Measurements from ENCODE around the gene DENND4B. TPM values are rescaled to one million over a fixed set of nuclear protein-coding genes. Genes with fewer than 3 reads are reported as not detected.
"Not testable (repeated sequence)": the region's sequence is repeated elsewhere in the genome, so short reads cannot be mapped to it uniquely, and the experiment has no call there.

DENND4B gene
- total and polyA plus RNA-seq, 12 donors = 8.9 to 110 (median 36.7) TPM

GRCh38 chr1:153985941-153986761, 39.6 kb upstream of the DENND4B start, which contains the start of gene RAB13:
TSS of gene RAB13 (minus strand) at chr1:153986339. CDS start at chr1:153986236, 103 bp downstream.
- Histone ChIP-seq H3K9me3 (replicated peaks in 1 of 3) (no peaks in the 10 kb centered on the region), H3K4me1 (replicated peaks in 1 of 2) (peaks cover 15 to 29% of the 10 kb centered on the region in 2 donors), H3K4me3 (peak within 1 kb of the TSS in 3 of 4 donors; percentile 53 to 84 (median 70)), H3K36me3 (replicated peaks in 1 of 2) (peaks cover 0 to 11% of the 10 kb centered on the region in 2 donors), H3K27me3 (no peaks in the 10 kb centered on the region), H3K27ac (peak within 1 kb of the TSS; percentile 67 to 90 (median 88))
- DNase-seq = peak; percentile 87 to 92 (median 89)
- WGBS, 4 donors = 0 to 6% (median 1%) methylated on average over 13 to 31 of the region's 32 CpGs
- intact Hi-C loops (cut with DNase I) = loop anchor here (5.0 to 10.0 kb wide), 2 partner anchors 189 to 301 kb away; no protein-coding TSS in a partner anchor
- TF ChIP-seq, protein P1, sequence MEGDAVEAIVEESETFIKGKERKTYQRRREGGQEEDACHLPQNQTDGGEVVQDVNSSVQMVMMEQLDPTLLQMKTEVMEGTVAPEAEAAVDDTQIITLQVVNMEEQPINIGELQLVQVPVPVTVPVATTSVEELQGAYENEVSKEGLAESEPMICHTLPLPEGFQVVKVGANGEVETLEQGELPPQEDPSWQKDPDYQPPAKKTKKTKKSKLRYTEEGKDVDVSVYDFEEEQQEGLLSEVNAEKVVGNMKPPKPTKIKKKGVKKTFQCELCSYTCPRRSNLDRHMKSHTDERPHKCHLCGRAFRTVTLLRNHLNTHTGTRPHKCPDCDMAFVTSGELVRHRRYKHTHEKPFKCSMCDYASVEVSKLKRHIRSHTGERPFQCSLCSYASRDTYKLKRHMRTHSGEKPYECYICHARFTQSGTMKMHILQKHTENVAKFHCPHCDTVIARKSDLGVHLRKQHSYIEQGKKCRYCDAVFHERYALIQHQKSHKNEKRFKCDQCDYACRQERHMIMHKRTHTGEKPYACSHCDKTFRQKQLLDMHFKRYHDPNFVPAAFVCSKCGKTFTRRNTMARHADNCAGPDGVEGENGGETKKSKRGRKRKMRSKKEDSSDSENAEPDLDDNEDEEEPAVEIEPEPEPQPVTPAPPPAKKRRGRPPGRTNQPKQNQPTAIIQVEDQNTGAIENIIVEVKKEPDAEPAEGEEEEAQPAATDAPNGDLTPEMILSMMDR (IDR thresholded peaks at IDR 0.05) = no peak
- peak in 1 of 2 donors; percentile 60 for TF ChIP-seq POLR2A (IDR thresholded peaks at IDR 0.05)

GRCh38 chr1:153985341-153985912, 38.9 kb upstream of the DENND4B start:
- H3K36me3 ChIP-seq (replicated peaks in 1 of 2) = peaks cover 0 to 11% of the 10 kb centered on the region in 2 donors
- H3K27me3 ChIP-seq = no peaks in the 10 kb centered on the region
- TF ChIP-seq, protein P1 (IDR thresholded peaks at IDR 0.05) = no peak
- TF ChIP-seq POLR2A (IDR thresholded peaks at IDR 0.05) = no peak
- no peaks in the 10 kb centered on the region for H3K9me3 ChIP-seq (replicated peaks in 1 of 3)
- H3K4me1 ChIP-seq (replicated peaks in 1 of 2) = peaks cover 15 to 28% of the 10 kb centered on the region in 2 donors
- WGBS, 4 donors = 10 to 15% (median 12%) methylated on average over 7 of the region's 7 CpGs
- H3K4me3 ChIP-seq = peak overlapping the region in 3 of 4 donors; percentile 53 to 84 (median 70)
- intact Hi-C loops (cut with DNase I) = loop anchor here (5.0 to 10.0 kb wide), 2 partner anchors 188 to 301 kb away; no protein-coding TSS in a partner anchor
- H3K27ac ChIP-seq = peak overlapping the region; percentile 23 to 90 (median 88)
- peak in 3 of 7 donors; percentile 37 to 54 (median 51) for DNase-seq

GRCh38 chr1:153984123-153984894, 37.8 kb upstream of the DENND4B start:
- Histone ChIP-seq H3K4me1 (replicated peaks in 1 of 2) (peaks cover 15 to 24% of the 10 kb centered on the region in 2 donors), H3K27me3 (no peaks in the 10 kb centered on the region), H3K36me3 (replicated peaks in 1 of 2) (peaks cover 0 to 11% of the 10 kb centered on the region in 2 donors), H3K4me3 (peak overlapping the region in 1 of 4 donors; percentile 84), H3K27ac (peak overlapping the region in 4 of 5 donors; percentile 5 to 89 (median 67)), H3K9me3 (replicated peaks in 1 of 3) (no peaks in the 10 kb centered on the region)
- TF ChIP-seq, protein P1 (IDR thresholded peaks at IDR 0.05) = peak in 1 of 6 experiments; percentile 5
- TF ChIP-seq POLR2A (IDR thresholded peaks at IDR 0.05) = no peak
- DNase-seq = no peak
- whole genome bisulfite sequencing, 4 donors = 58 to 70% (median 63%) methylated on average over 6 of the region's 6 CpGs
- intact Hi-C loops (cut with DNase I) = loop anchor here in 1 of 2 donors (10.0 kb wide), 1 partner anchor 300 kb away; no protein-coding TSS in a partner anchor

DNA sequence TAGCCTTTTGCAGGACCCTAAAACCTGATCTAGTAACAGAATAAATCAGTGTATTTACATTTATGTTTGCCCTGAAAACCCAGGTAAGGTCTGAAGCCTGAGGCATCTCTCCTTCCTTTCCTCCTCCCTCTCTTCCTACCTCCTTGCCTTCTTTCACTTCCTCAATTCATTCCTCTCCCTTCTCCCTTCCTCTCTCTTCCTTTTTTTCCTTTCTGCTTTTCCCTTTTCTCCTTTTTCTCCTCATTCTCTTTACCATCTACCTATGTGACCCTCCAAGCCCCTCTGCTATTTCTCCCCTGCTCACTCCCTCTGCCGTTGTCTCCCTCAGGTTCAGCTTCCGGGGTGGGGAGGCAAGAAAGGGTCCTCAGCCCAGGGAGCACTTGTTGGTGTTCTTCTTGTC, 35.2 kb upstream of the DENND4B start:
- not testable (repeated sequence) for H3K27ac ChIP-seq; H3K27me3 ChIP-seq; H3K4me3 ChIP-seq; DNase-seq; H3K9me3 ChIP-seq (replicated peaks in 1 of 3)
- Histone ChIP-seq H3K4me1 (replicated peaks in 1 of 2) (peaks cover 22 to 29% of the 10 kb centered on the region in 2 donors), H3K36me3 (replicated peaks in 1 of 2) (peaks cover 0 to 16% of the 10 kb centered on the region in 2 donors)
- intact Hi-C loops (cut with DNase I) = loop anchor here in 1 of 2 donors (10.0 kb wide), 1 partner anchor 297 kb away; no protein-coding TSS in a partner anchor
- 87 to 96% (median 90%) methylated on average over 2 of the region's 2 CpGs for WGBS, 4 donors

DNA sequence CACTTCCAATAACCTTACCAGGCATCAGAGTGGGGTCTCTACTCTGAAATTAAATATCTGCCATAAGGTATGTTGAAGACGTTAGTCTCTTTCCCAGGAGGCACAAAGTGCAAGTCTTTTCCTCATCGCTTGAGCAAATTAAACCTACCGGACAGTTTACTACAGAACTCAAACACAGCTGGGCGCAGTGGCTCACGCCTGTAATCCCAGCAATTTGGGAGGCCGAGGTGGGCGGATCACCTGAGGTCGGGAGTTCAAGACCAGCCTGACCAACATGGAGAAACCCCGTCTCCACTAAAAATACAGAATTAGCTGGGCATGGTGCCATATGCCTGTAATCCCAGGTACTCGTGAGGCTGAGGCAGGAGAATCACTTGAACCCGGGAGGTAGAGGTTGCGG, 32.6 kb upstream of the DENND4B start:
- WGBS, 4 donors = 90 to 94% (median 92%) methylated on average over 12 of the region's 12 CpGs
- H3K27me3 ChIP-seq; intact Hi-C loops (cut with DNase I); H3K27ac ChIP-seq; H3K9me3 ChIP-seq (replicated peaks in 1 of 3); DNase-seq; H3K4me3 ChIP-seq: not testable (repeated sequence)
- H3K4me1 ChIP-seq (replicated peaks in 1 of 2) = peaks cover 17 to 21% of the 10 kb centered on the region in 2 donors
- H3K36me3 ChIP-seq (replicated peaks in 1 of 2) = peaks cover 0 to 38% of the 10 kb centered on the region in 2 donors

All from adrenal gland (tissue), 12 donors.